HAP-1 (cell line): ENCODE measurements around the gene CD151.
A peak's percentile ranks its signal among the peaks of the same experiment; 100 is the strongest.

Source experiments
- DNase-seq, 2 experiments: peaks; one replicate each; pipeline ENCODE4 v3.0.0-alpha.2; 2016 to 2020; ENCODE audit warnings: low spot score in 2 of 2
- H3K27me3 ChIP-seq: fragments of 250-450 bp; sonication (Bioruptor Pico); 2 replicates; pipeline ENCODE4 v1.5.1; 2020; ENCODE audit warnings: low read depth, mild to moderate bottlenecking, moderate library complexity
- H3K36me3 ChIP-seq: fragments of 250-450 bp; sonication (Bioruptor Pico); replicated peaks from 2 replicates; pipeline ENCODE4 v1.5.1; 2020; ENCODE audit warnings: mild to moderate bottlenecking
- H3K4me1 ChIP-seq: fragments of 250-450 bp; sonication (Bioruptor Pico); 2 replicates; pipeline ENCODE4 v1.5.1; 2020; ENCODE audit warnings: mild to moderate bottlenecking
- H3K4me3 ChIP-seq: fragments of 250-450 bp; sonication (Bioruptor Pico); 2 replicates; pipeline ENCODE4 v1.5.1; 2020; ENCODE audit warnings: mild to moderate bottlenecking, moderate library complexity
- H3K9me3 ChIP-seq: fragments of 250-450 bp; sonication (Bioruptor Pico); 2 replicates; pipeline ENCODE4 v1.5.1; 2020; ENCODE audit warnings: mild to moderate bottlenecking, moderate library complexity
- in situ Hi-C: fragments of 300-500 bp; cut with MboI; formaldehyde crosslinking; loops from 3 replicates; pipeline ENCODE4 v1.14.3; 2020; ENCODE audit warnings: low sequenced_read_pairs, inconsistent platforms, mixed read lengths

CD151 gene

GRCh38 chr11:872799-873198, 40.0 kb downstream of the CD151 start:
- no peak overlapping the region for H3K4me3 ChIP-seq
- no peaks in the 10 kb centered on the region for H3K9me3 ChIP-seq
- H3K4me1 ChIP-seq = no peaks in the 10 kb centered on the region
- no peaks in the 10 kb centered on the region for H3K27me3 ChIP-seq
- peaks cover 17% of the 10 kb centered on the region for H3K36me3 ChIP-seq
- in situ Hi-C loops = no loop called here
- DNase-seq = no peak

DNA sequence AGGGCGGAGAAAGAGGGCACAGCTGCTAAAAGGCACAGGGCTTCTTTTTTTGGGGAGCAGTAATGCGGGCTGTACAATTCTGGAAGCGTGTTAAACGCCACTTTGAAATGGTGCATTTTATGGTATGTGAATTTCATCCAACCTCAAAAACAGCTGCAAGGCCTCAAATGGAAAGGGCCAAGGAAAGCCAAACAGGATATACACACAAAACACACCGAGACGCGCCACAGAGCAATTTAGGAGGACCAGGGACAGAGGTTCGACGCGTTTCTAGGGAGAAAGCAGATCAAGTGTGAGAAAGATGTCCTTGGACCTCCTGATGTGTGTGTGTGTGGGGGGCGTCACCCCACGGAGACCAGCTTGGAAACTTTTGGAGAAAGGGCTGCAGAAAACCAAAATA, 41.0 kb downstream of the CD151 start:
- Histone ChIP-seq H3K27me3 (no peaks in the 10 kb centered on the region), H3K4me1 (no peaks in the 10 kb centered on the region), H3K36me3 (peaks cover 16% of the 10 kb centered on the region), H3K4me3 (no peak overlapping the region), H3K9me3 (no peaks in the 10 kb centered on the region)
- DNase-seq = no peak
- in situ Hi-C loops = no loop called here

DNA sequence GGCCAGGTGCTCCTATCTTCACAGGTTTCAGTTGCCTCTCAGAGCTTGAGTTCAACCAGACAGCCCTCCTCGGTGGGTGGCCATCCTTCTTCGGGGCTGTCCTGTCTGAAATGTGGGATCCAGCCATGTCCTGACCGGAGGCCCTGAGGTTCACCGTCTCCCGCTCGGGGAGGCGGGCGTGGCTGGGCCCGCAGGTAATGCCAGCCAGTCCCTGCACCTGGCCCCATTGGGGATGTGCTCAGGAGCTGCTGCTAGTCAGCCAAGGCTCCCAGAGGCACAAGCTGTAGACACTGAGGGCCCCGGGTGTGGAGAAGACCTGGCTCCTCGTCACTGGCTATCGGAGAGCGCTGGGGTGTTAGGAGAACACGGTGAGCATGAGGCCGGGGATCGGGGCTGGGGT, 42.5 kb downstream of the CD151 start:
- Histone ChIP-seq H3K27me3 (no peaks in the 10 kb centered on the region), H3K4me3 (no peak overlapping the region), H3K36me3 (peaks cover 18% of the 10 kb centered on the region), H3K4me1 (no peaks in the 10 kb centered on the region), H3K9me3 (no peaks in the 10 kb centered on the region)
- in situ Hi-C loops = no loop called here
- no peak for DNase-seq

- H3K27me3 ChIP-seq = no peaks in the 10 kb centered on the region
- no peaks in the 10 kb centered on the region for H3K9me3 ChIP-seq
- H3K4me3 ChIP-seq = no peak overlapping the region
- in situ Hi-C loops = no loop called here
- no peak for DNase-seq
- peaks cover 24% of the 10 kb centered on the region for H3K36me3 ChIP-seq
- H3K4me1 ChIP-seq = no peaks in the 10 kb centered on the region
Measured at GRCh38 chr11:875769-876301, 43.1 kb downstream of the CD151 start.

DNA sequence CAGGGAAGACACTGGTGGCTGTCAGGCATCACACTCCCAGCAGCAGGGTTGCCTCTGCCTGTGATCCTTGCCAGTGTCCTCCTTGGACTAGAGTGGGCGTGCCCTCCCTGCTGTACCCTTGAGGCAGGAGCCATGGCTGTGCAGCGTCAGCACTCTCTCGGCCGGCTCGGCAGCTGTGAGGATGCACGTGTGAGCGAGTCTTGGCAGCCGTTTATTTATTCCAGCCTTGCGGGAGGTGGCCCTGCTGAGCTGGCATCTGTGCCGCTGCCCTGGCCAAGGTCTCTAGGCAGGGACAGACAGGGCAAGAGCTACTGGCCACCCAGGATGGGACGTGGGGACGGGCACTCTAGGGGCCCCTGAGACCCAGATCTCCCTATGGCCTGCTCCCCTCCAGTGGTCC, 43.8 kb downstream of the CD151 start:
- Histone ChIP-seq H3K4me1 (no peaks in the 10 kb centered on the region), H3K36me3 (peaks cover 26% of the 10 kb centered on the region), H3K27me3 (no peaks in the 10 kb centered on the region), H3K4me3 (no peak overlapping the region), H3K9me3 (no peaks in the 10 kb centered on the region)
- in situ Hi-C loops = no loop called here
- DNase-seq = no peak

- no peaks in the 10 kb centered on the region for H3K9me3 ChIP-seq
- peaks cover 26% of the 10 kb centered on the region for H3K36me3 ChIP-seq
- H3K4me1 ChIP-seq = no peaks in the 10 kb centered on the region
- no peaks in the 10 kb centered on the region for H3K27me3 ChIP-seq
- H3K4me3 ChIP-seq = no peak overlapping the region
- in situ Hi-C loops = no loop called here
- peak in 1 of 2 experiments; percentile 76 for DNase-seq
Measured at GRCh38 chr11:877565-877964, 44.8 kb downstream of the CD151 start.

DNA sequence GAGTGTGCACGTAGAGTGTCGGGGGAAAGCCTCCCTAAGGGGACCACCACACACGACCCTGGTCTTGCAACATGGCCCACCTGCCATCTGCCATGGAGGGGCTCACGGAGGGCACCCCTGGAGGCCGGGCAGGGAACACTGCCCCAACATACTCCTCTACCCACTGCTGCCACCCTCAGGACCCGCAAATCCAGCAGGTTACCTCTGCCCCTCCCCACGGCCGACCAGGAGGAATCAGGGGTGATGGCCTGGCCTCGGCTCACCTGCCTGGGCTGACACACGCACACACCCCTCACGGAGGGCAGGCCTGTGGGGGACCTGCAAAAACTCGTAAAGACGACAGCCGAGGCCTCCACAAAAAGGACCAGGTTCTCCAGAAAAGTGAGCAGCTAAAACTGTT, 47.7 kb downstream of the CD151 start:
- no peaks in the 10 kb centered on the region for H3K27me3 ChIP-seq
- DNase-seq = no peak
- H3K4me3 ChIP-seq = no peak overlapping the region
- H3K4me1 ChIP-seq = no peaks in the 10 kb centered on the region
- H3K36me3 ChIP-seq = peaks cover 35% of the 10 kb centered on the region
- no peaks in the 10 kb centered on the region for H3K9me3 ChIP-seq
- in situ Hi-C loops = no loop called here

GRCh38 chr11:882596-882995, 49.8 kb downstream of the CD151 start:
- H3K4me1 ChIP-seq = no peaks in the 10 kb centered on the region
- DNase-seq = no peak
- in situ Hi-C loops = no loop called here
- peaks cover 26% of the 10 kb centered on the region for H3K36me3 ChIP-seq
- no peak overlapping the region for H3K4me3 ChIP-seq
- no peaks in the 10 kb centered on the region for H3K27me3 ChIP-seq
- no peaks in the 10 kb centered on the region for H3K9me3 ChIP-seq

DNA sequence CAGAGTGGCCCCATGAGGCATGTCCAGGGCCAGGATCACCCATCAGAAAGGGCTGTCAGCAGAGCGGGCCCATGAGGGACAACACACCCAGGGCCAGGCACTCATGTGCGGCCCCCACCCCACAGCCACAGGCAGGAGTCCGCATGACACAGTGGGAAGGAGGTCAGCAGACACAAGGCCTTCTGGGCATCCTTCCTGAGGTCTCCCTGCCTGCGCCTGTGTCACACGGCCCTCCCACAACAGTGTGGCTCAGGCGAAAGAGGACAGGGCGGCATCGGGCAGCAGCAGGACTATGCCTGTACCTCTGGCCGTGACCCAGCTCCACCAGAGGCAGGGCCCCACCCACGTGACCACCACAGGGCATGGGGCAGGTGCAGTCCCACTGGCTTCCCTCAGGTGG, 50.8 kb downstream of the CD151 start:
- Histone ChIP-seq H3K4me1 (no peaks in the 10 kb centered on the region), H3K36me3 (peaks cover 26% of the 10 kb centered on the region), H3K9me3 (no peaks in the 10 kb centered on the region), H3K27me3 (no peaks in the 10 kb centered on the region), H3K4me3 (no peak overlapping the region)
- no peak for DNase-seq
- in situ Hi-C loops = no loop called here

DNA sequence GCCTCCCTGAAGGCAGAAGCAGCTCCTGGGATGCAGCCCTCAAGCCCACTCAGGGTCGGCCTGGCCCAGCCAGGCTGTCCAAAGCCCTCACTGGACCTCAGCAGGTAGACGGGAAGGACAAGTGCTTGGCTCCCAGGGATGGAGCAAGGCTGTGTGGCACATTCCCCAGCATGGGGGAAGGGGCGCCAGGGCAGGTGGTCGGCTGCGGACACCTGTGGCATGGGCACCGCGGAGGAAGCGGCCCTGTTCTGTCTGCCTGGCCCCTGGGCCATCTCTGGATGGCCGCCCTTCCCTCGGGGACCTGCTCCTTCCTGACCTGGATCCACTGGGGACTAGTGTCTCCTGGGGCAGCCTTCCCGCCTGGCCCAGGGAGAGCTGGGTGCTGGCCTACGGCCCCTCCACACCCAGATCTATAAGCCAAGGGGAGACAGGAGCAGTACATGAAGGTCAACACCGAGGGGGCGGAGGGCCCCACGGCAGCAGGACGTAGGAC, 51.9 kb downstream of the CD151 start:
- in situ Hi-C loops = no loop called here
- H3K4me3 ChIP-seq = no peak overlapping the region

GRCh38 chr11:886568-886967, 53.8 kb downstream of the CD151 start:
- Histone ChIP-seq H3K36me3 (peaks cover 11% of the 10 kb centered on the region), H3K9me3 (no peaks in the 10 kb centered on the region), H3K4me3 (no peak overlapping the region), H3K4me1 (no peaks in the 10 kb centered on the region), H3K27me3 (no peaks in the 10 kb centered on the region)
- no peak for DNase-seq
- in situ Hi-C loops = no loop called here

More for the DNA sequence above, 51.9 kb downstream of the CD151 start:
- no peak for DNase-seq
- no peaks in the 10 kb centered on the region for H3K9me3 ChIP-seq
- peaks cover 22% of the 10 kb centered on the region for H3K36me3 ChIP-seq
- H3K4me1 ChIP-seq = no peaks in the 10 kb centered on the region
- H3K27me3 ChIP-seq = no peaks in the 10 kb centered on the region

- in situ Hi-C loops = no loop called here
- H3K4me1 ChIP-seq = no peaks in the 10 kb centered on the region
- H3K4me3 ChIP-seq = no peak overlapping the region
- H3K27me3 ChIP-seq = no peaks in the 10 kb centered on the region
- peaks cover 11% of the 10 kb centered on the region for H3K36me3 ChIP-seq
- no peaks in the 10 kb centered on the region for H3K9me3 ChIP-seq
- no peak for DNase-seq
Measured at GRCh38 chr11:887589-887988, 54.8 kb downstream of the CD151 start.
